Ovary (tissue), 9 donors: Measurements from ENCODE around the gene OGG1. TPM values are rescaled to one million over a fixed set of nuclear protein-coding genes. Genes with fewer than 3 reads are reported as not detected.

Experiments used
- DNase-seq, 5 donors: peaks; one replicate each; pipeline ENCODE4 v3.0.0-alpha.2; 2019 to 2020
- H3K27ac ChIP-seq, 2 donors: fragments of 200-600 bp; one replicate each; pipeline versions ENCODE4 v1.5.1 to v1.8.0; 2019 to 2022
- H3K27me3 ChIP-seq: fragments of 200-600 bp; one replicate; pipeline ENCODE4 v1.8.0; 2022
- H3K36me3 ChIP-seq: fragments of 200-600 bp; sonication (generic); one replicate; pipeline ENCODE4 v1.5.1; 2019
- H3K4me1 ChIP-seq: one replicate; pipeline ENCODE4 v1.8.1; 2013; ENCODE audit warnings: mild to moderate bottlenecking, moderate library complexity; ENCODE audit not compliant: insufficient read depth
- H3K4me3 ChIP-seq: fragments of 200-600 bp; sonication (generic); one replicate; pipeline ENCODE4 v1.5.1; 2017
- H3K9me3 ChIP-seq, 2 donors: fragments of 200-600 bp in 1 of 2; sonication (generic) in 1 of 2; one replicate each; pipeline versions ENCODE4 v1.5.1 to v1.8.1; 2013 to 2019; ENCODE audit warnings: mild to moderate bottlenecking in 1 of 2, moderate library complexity in 1 of 2
- EP300 ChIP-seq: sonication (generic); formaldehyde crosslinking; IDR thresholded peaks from one replicate; pipeline ENCODE4 v1.6.1; 2017; ENCODE audit warnings: antibody characterized with exemption
- POLR2A ChIP-seq: fragments of 450-650 bp; IDR thresholded peaks from one replicate; pipeline ENCODE4 v1.6.1; 2017; ENCODE audit warnings: antibody characterized with exemption, mild to moderate bottlenecking, moderate library complexity
- WGBS, 3 donors: extraction: QIAGEN DNeasy Blood & Tissue Kit in 1 of 3; methylation state at CpG; one replicate each; pipeline versions ENCODE4 v1.1.5 to v1.1.7; 2013 to 2017; 5-methylcytosine and 5-hydroxymethylcytosine counted together
- intact Hi-C, 4 donors: fragments of 100-400 bp; cut with DNase I; formaldehyde crosslinking; loops; one replicate each; pipeline versions ENCODE4 v1.11.0 to v1.15.1; 2022 to 2023
- polyA plus RNA-seq, 2 donors: library from polyadenylated mRNA; stranded (reverse); fragments of 200-250 nt in 1 of 2; fragments of 350-450 nt in 1 of 2; fragmentation: Illumina TruSeq in 1 of 2; extraction: RNeasy Lipid Tissue Mini Kit (QIAGEN cat#74804) in 1 of 2; gene quantifications; one replicate each; pipeline ENCODE4 v1.2.3, GENCODE V29; 2013 to 2014
- total RNA-seq, 7 donors: library from RNA; depleted of rRNA in 2 of 7; stranded (reverse); fragments of >200 nt in 2 of 7; fragmentation: NEBNext Ultra II Directional in 3 of 7; extraction: Animal tissue kit (Norgen Biotek cat#: 25700) in 3 of 7; gene quantifications; one replicate each; pipeline versions ENCODE4 v1.1.0 to v1.2.4, GENCODE V29; 2016 to 2023
- TF ChIP-seq, protein P1 (sequence below), 3 donors: fragments of 450-650 bp in 2 of 3; fragments of 200-600 bp in 1 of 3; IDR thresholded peaks; one replicate each; pipeline versions ENCODE4 v1.5.1 to v1.8.0; 2016 to 2022; ENCODE audit warnings: antibody characterized with exemption in 3 of 3, mild to moderate bottlenecking in 1 of 3
- donor health status: DM: no; HTN: no; CAD: no; lungs with moderate emphysema.
- donor health status: DM: no; HTN: no; CAD: no.
- donor health status: Bipolar disorder and iron deficiency.
- donor health status: DM: yes; HTN: yes; CAD: no.
- donor health status: DM: no; HTN: no; CAD: no.
- donor health status: DM: yes; HTN: yes; CAD: no.

OGG1 gene
- total and polyA plus RNA-seq, 9 donors: 16.8 to 54.3 (median 31.1) TPM

DNA sequence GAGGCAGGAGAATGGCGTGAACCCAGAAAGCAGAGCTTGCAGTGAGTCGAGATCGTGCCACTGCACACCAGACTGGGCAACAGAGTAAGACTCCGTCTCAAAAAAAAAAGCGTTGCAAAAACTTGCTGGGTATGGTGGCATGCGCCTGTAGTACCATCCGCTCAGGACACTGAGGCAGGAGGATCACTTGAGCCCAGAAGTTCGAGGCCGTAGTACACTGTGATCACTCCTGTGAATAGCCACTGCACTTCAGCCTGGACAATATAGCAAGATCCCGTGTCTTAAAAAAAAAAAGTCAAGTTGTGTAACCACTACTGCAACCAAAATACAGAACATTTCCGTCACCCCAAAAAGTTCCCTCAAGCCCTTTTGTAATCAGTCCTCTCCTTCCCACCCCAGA, 44.6 kb downstream of the OGG1 start:
- no peak overlapping the region for H3K4me3 ChIP-seq

DNA sequence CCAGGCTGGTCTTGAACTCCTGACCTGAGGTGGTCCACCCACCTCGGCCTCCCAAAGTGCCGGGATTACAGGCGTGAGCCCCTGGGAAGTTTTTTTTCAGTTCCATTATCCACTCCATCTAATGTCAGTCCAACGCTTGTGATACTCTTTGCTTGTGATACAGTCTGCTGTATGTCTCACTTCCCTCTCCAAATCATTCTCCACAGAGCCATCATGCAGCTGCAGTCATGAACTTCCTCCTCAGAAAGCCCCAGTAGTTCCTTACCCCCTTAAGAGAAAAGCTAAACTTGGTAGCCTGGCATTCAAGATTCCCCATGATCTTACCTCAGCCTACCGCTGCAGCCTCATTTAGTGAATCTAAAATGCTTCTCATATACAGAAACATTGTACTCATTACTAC, 45.5 kb downstream of the OGG1 start:
- no peak overlapping the region for H3K27ac ChIP-seq
- no peak for DNase-seq
- no peaks in the 10 kb centered on the region for H3K9me3 ChIP-seq
- 82 to 87% (median 83%) methylated on average over 5 of the region's 5 CpGs for WGBS, 3 donors
- intact Hi-C loops: loop anchor here in 1 of 4 donors (10.0 kb wide), 1 partner anchor 60 kb away; the partner anchor contains the start of gene BRPF1
- H3K36me3 ChIP-seq: peaks cover 3% of the 10 kb centered on the region
- no peak overlapping the region for H3K4me3 ChIP-seq
- H3K4me1 ChIP-seq: peaks cover 9% of the 10 kb centered on the region
- TF ChIP-seq EP300: no peak
- TF ChIP-seq, protein P1, sequence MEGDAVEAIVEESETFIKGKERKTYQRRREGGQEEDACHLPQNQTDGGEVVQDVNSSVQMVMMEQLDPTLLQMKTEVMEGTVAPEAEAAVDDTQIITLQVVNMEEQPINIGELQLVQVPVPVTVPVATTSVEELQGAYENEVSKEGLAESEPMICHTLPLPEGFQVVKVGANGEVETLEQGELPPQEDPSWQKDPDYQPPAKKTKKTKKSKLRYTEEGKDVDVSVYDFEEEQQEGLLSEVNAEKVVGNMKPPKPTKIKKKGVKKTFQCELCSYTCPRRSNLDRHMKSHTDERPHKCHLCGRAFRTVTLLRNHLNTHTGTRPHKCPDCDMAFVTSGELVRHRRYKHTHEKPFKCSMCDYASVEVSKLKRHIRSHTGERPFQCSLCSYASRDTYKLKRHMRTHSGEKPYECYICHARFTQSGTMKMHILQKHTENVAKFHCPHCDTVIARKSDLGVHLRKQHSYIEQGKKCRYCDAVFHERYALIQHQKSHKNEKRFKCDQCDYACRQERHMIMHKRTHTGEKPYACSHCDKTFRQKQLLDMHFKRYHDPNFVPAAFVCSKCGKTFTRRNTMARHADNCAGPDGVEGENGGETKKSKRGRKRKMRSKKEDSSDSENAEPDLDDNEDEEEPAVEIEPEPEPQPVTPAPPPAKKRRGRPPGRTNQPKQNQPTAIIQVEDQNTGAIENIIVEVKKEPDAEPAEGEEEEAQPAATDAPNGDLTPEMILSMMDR (IDR thresholded peaks at IDR 0.05): no peak
- no peak for TF ChIP-seq POLR2A
- no peaks in the 10 kb centered on the region for H3K27me3 ChIP-seq

More for the DNA sequence above, 44.6 kb downstream of the OGG1 start:
- Histone ChIP-seq H3K9me3 (no peaks in the 10 kb centered on the region), H3K36me3 (peaks cover 3% of the 10 kb centered on the region), H3K4me1 (peaks cover 9% of the 10 kb centered on the region), H3K27ac (no peak overlapping the region), H3K27me3 (no peaks in the 10 kb centered on the region)
- 93 to 95% (median 94%) methylated on average over 11 of the region's 11 CpGs for WGBS, 3 donors
- DNase-seq: no peak
- intact Hi-C loops: loop anchor here in 1 of 4 donors (10.0 kb wide), 1 partner anchor 60 kb away; the partner anchor contains the start of gene BRPF1
- no peak for TF ChIP-seq EP300
- TF ChIP-seq, protein P1 (IDR thresholded peaks at IDR 0.05): no peak
- TF ChIP-seq POLR2A: no peak

DNA sequence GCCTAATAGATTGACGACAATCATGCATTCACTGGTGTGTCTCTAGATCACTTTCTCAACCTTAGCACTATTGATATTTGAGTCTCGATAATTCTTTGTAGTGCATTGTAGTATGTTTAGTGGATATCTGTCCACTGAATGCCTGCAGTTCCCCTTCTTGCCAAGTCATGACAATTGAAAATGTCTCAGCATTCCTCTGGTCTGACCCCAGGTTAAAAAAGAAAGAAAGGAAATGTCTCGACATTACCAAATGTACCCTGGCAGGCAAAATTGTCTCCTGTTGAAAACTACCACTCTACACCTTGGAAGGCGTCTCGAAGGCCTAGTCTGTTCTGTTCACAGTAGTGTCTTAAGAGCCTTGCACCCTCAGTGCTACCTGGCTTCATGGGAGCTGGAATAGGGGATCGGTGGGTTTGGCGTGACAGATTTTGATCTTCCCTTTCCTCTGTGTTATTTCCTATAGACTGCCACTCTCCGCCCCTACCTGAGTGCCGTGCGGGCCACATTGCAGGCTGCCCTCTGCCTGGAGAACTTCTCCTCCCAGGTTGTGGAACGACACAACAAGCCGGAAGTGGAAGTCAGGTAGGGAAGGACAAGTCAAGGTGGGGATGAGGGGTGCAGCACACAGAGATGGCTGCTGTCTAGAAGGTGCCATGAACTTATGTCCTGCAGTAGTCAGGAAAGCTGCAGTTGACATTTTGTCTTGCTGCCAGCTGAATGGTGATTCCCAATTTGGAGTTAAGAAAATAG, 47.6 kb downstream of the OGG1 start:
- intact Hi-C loops: loop anchor here in 1 of 4 donors (10.0 kb wide), 1 partner anchor 63 kb away; the partner anchor contains the start of gene BRPF1
- peaks cover 3% of the 10 kb centered on the region for H3K36me3 ChIP-seq
- no peak for DNase-seq

DNA sequence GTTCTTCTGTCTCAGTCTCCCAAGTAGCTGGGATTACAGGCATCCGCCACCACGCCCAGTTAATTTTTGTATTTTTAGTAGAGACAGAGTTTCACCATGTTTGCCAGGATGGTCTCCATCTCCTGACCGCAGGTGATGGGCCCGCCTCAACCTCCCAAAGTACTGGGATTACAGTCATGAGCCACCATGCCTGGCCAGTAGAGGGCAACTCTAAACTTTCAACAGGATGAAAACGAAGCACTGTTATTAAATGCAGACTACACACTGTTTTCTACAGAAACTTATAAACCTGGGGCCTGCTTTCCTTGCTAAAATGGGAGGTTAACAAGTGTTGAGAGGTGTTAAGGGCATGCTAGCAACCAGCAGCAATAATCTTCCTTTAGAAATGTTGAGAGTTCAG, 50.8 kb downstream of the OGG1 start:
- WGBS, 3 donors: 77 to 89% (median 78%) methylated on average over 5 of the region's 5 CpGs
- H3K27ac ChIP-seq: no peak overlapping the region
- TF ChIP-seq POLR2A (no peak), EP300 (no peak)
- TF ChIP-seq, protein P1 (IDR thresholded peaks at IDR 0.05): no peak
- peaks cover 3% of the 10 kb centered on the region for H3K36me3 ChIP-seq
- H3K4me3 ChIP-seq: no peak overlapping the region
- intact Hi-C loops: no loop called here
- no peaks in the 10 kb centered on the region for H3K27me3 ChIP-seq
- DNase-seq: no peak
- H3K4me1 ChIP-seq: no peaks in the 10 kb centered on the region
- H3K9me3 ChIP-seq: no peaks in the 10 kb centered on the region

More for the DNA sequence above, 47.6 kb downstream of the OGG1 start:
- TF ChIP-seq EP300: no peak
- no peak for TF ChIP-seq POLR2A
- TF ChIP-seq, protein P1 (IDR thresholded peaks at IDR 0.05): no peak
- Histone ChIP-seq H3K4me3 (no peak overlapping the region), H3K4me1 (peaks cover 6% of the 10 kb centered on the region), H3K9me3 (no peaks in the 10 kb centered on the region), H3K27ac (no peak overlapping the region), H3K27me3 (no peaks in the 10 kb centered on the region)
- 87 to 92% (median 91%) methylated on average over 12 of the region's 12 CpGs for WGBS, 3 donors
